GM19455 (cell line): ENCODE data around the gene C20orf141.
"Not testable (repeated sequence)": the region's sequence is repeated elsewhere in the genome, so short reads cannot be mapped to it uniquely, and the experiment has no call there.

Experiments
- ATAC-seq: cut with Tn5 transposase; IDR thresholded peaks from one replicate; pipeline ENCODE4 v1.9.1; 2021; ENCODE audit not compliant: unreplicated experiment

C20orf141 gene

GRCh38 chr20:2799688-2800520, 14.9 kb upstream of the C20orf141 start:
- ATAC-seq = no peak

GRCh38 chr20:2800521-2801285, 14.1 kb upstream of the C20orf141 start, which contains the start of gene CPXM1:
TSS of gene CPXM1 (minus strand) at chr20:2800627. CDS start at chr20:2800572, 55 bp downstream.
- ATAC-seq = no peak

GRCh38 chr20:2801286-2801728, 13.5 kb upstream of the C20orf141 start:
- no peak for ATAC-seq

DNA sequence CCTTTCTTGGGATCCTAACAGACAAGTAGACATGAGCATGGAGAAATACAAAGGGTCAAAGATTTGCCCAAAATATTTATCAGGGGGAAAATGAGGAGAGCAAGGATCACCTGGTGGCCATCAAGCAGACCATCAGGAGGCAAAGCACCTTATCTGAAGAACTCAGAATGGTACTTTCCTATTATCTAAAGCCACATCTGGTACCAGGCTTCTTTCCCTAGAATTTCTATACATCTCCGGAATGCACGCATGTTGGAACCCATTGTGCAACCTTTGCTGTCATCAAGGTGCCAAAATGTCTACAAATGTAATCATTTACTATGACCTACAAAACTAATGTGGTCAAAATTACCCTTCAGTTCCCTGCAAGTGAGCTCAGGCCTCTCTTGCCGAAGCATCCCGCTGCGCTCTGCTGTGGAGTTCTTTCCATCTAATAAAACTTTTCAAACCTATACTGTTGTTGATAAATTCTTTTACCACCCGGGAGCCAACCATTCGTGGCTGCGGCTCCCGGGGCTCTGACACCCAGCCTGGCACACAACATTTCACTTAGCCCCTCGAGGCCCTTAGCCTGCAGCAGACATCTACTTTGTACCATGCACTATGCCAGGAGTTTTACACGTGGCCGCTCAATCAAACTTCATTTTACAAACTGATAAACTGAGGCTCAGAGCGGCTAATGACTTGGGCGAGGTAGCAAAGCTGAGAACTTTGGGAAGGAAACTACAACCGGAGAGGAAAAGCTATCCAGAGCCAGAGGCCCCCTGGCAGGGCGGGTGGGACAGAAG, 10.6 kb upstream of the C20orf141 start:
- no peak for ATAC-seq

DNA sequence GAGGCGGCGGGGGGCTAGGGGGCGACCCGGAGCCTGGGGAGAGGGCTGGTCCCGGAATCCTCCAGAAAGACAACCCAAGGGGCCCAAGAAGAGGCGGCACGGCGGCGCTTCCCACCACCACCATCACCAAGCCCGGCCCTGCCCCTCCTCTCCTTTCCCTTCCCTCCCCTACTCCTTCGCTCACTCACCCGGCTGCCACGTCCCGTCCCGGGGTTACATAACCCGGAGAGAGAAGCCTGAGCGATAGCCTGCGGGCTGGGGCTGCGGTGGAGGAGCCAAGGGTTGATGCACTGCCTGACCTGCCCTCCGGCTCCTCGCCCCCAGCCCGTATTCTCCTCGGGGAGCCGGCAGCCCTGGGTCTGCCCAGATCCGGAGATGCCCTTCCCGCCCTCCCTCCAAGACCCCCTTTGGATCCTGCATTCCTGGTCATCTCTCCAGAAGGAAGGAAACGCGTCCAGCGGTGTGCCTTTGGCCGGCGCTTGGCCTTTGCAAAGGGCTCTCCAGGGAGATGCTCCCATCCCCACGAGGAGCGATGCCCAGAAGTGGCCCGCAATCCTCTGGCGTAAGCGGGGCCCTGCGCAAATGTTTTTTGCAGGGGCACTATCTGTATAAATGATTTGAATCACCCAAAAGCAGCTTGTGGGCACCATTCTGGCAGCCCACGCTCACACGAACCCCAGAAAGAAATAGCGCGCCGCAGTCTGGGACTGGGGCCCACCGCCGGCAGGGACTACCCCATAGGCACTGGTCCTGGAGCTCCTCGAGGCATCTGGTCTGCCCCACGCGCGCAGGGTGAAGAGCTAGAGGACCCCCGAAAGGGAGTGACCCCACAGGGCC, 9.7 kb upstream of the C20orf141 start:
- no peak for ATAC-seq

GRCh38 chr20:2805689-2806350, 9.0 kb upstream of the C20orf141 start:
- no peak for ATAC-seq

DNA sequence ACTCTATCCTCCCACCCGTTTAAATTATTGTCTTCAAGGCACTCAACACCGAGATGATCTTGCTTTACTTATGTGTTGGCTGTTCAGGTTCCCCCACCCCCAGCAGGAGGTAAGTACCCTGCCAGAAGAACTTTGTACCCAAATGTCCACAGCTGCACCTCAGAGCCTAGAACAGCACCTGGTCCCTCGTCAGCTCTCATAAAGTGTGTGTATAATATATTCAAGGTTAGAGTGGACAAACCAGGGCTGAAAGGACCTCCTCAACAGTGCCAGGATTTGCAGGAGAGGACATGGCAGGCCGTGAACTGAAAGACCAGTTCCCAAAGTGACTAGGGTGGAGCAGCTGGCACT, 8.5 kb upstream of the C20orf141 start:
- no peak for ATAC-seq

DNA sequence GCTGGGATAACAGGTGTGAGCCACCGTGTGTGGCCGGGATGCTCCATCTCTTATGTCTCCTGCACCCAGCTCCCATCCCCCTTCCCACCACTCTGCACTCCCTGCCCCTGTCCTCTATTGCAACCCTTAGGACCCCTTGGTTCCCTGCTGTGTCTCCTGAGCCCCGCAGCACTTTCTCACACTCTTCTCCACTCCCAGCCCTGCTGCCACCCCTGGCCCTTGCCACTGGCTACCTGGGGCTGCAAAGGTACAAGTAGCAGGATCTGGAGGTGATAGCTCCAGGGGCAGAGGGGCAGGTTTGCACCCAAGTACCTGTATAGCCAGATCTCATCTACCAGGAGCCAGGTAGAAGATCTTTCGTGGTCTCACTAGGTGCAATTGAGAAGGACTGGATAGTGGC, 7.8 kb upstream of the C20orf141 start:
- no peak for ATAC-seq

DNA sequence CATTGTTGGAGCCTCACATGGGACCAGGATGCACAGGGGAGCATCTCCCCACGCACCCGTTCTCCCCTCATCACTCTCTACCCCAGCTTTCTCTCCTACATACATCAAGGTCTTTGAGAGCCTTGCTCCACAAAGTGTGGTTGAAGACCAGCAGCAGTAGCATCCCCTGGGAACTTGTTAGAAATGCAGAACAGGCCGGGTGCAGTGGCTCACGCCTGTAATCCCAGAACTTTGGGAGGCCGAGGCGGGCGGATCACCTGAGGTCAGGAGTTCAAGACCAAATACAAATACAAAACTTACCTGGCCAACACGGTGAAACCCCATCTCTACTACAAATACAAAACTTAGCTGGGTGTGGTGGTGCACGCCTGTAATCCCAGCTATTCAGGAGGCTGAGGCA, 6.9 kb upstream of the C20orf141 start:
- not testable (repeated sequence) for ATAC-seq

- ATAC-seq = no peak
Observed at GRCh38 chr20:2809690-2810089, 5.1 kb upstream of the C20orf141 start.

DNA sequence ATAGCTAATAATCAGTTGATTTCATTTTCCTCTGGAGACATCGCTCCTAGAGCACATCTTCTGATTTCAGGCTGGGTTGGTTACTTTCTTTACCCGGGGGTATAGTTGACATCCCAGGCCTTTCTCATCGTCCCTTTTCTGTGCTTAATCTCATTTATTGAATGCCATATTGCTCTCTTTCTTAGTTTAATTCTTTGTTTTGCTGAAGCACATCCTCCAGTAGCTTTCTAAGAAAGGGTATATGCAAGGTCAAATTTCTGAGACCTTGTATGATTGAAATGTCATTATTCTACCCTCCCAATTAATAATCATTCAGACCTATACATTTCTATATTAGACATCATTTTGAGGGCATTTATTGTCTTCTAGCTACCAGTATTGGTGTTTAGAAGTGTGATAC, 2.6 kb upstream of the C20orf141 start:
- no peak for ATAC-seq

DNA sequence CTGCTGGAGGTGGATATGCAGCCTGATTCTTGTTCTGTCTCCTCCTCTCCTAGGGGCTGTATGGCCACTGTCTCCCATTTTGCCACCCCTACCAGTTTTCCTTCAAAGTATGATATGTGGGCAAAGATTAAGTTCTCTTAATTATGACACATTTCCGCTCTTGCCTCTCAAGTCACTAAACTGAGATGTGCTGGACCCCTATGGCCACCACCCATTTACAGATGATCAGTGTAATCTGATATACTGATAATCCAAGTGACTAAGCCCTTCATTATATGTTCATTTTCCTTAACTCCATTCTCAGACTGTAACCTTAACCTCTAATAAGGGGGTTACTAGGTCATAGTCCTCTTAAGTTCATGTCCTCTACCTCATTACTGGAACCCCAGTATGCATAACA, 711 bp upstream of the C20orf141 start:
- ATAC-seq = no peak

GRCh38 chr20:2815242-2815900, 584 bp downstream of the C20orf141 start:
- no peak for ATAC-seq

DNA sequence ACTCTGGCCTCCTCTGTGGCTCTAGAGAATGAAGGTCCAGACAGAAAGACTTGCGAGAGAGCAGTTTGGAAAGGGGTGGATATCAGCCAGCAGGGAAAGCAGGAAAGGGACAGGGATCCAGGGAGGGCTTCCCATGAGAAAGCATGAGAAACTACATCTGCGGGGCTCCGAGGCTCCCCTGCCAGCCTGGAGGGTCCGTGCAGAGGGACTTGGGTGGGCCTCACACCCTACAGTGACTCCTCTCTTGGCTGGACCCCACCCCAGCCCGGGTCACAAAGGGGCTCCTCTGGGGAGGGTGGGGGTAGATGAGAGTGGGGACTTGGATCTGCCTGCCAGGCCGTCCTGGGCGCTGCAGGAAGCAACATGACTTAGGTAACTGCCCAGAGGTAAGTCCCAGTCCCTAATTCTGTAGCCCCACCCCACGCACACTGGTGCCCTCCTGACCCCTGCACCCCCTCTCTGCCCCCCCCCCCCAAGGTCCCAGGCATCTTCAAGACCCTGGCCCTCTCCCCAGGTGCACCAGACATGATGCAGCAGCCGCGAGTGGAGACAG, 1.3 kb downstream of the C20orf141 start, which contains the start of gene TMEM239:
TMEM239 (plus strand) TSS at position 335 of the 553 bp plus-strand sequence; CDS start at position 526, 191 bp downstream.
- no peak for ATAC-seq

- ATAC-seq = no peak
Observed at GRCh38 chr20:2816583-2817340, 2.0 kb downstream of the C20orf141 start.

DNA sequence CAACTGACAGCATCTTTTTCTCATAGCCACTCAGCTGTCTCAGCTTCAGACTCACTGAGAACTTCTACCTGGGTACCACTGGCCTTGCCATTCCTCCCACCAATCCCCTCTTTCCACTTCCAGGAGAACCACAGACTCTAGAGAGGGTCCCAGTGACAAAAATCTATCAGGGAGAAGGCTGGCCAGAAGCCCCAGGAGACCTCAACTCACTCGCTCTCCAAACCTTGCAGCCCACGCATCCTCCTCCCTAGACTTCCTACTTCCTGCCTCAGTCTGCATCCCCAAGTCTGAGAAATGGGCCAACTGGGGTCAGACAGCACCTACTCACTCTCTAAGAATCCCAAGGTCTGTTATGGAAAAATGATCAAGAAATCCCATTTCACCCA, 2.5 kb downstream of the C20orf141 start:
- ATAC-seq = no peak

GRCh38 chr20:2817891-2818595, 3.3 kb downstream of the C20orf141 start:
- ATAC-seq = no peak
